HEK293 (cell line): ENCODE results near the gene C2orf72.

Source experiments
- CTCF ChIA-PET: fragments of 350-600 bp; formaldehyde crosslinking; extraction: SDS; loops from one replicate; lab custom pipeline; 2021; ENCODE audit warnings: antibody characterized with exemption; lab: Yijun Ruan, JAX
- POLR2A ChIA-PET: fragments of 300-600 bp; formaldehyde crosslinking; extraction: SDS; loops from one replicate; lab custom pipeline; 2020; ENCODE audit warnings: antibody characterized with exemption, inconsistent platforms; lab: Yijun Ruan, JAX
- H3K27ac ChIP-seq: fragments of 200-500 bp; sonication (Bioruptor generic); 2 replicates; pipeline ENCODE4 v1.5.1; 2014; ENCODE audit warnings: low read depth, low read length, control low read depth, inconsistent platforms; ENCODE audit errors: extremely low read depth
- H3K36me3 ChIP-seq, 2 experiments: fragments of 200-500 bp in 1 of 2; sonication (Bioruptor generic) in 1 of 2; 1 replicate in 1 of 2; 2 replicates in 1 of 2; pipeline ENCODE4 v1.5.1; 2014 to 2017; ENCODE audit warnings: inconsistent platforms in 2 of 2, low read length in 2 of 2; ENCODE audit not compliant: control insufficient read depth in 2 of 2, insufficient read depth in 1 of 2
- H3K4me1 ChIP-seq: fragments of 200-500 bp; sonication (Bioruptor generic); 2 replicates; pipeline ENCODE4 v1.5.1; 2014; ENCODE audit warnings: mild to moderate bottlenecking, low read length, inconsistent platforms; ENCODE audit not compliant: control insufficient read depth, insufficient read depth
- H3K4me3 ChIP-seq: 2 replicates; pipeline ENCODE4 v1.5.1; 2011; ENCODE audit warnings: low read depth, mild to moderate bottlenecking, control low read depth, low read length, moderate library complexity
- H3K9me3 ChIP-seq: fragments of 200-500 bp; sonication (Bioruptor generic); 2 replicates; pipeline ENCODE4 v1.5.1; 2014; ENCODE audit warnings: low read depth, low read length, inconsistent platforms; ENCODE audit not compliant: control insufficient read depth, insufficient read depth
- GLIS1 ChIP-seq: fragments of 450-650 bp; formaldehyde crosslinking; IDR thresholded peaks from 2 replicates; pipeline ENCODE4 v1.5.1; 2016; ENCODE audit warnings: missing biosample characterization, missing genetic modification characterization
- PATZ1 ChIP-seq: fragments of 450-650 bp; formaldehyde crosslinking; IDR thresholded peaks from 2 replicates; pipeline ENCODE4 v1.5.1; 2016; ENCODE audit warnings: missing biosample characterization, missing genetic modification characterization
- PRDM10 ChIP-seq: fragments of 450-650 bp; formaldehyde crosslinking; IDR thresholded peaks from 2 replicates; pipeline ENCODE4 v1.5.1; 2016; ENCODE audit warnings: missing biosample characterization, missing genetic modification characterization
- SALL2 ChIP-seq: fragments of 450-650 bp; formaldehyde crosslinking; IDR thresholded peaks from 2 replicates; pipeline ENCODE4 v1.5.0; 2017; ENCODE audit warnings: missing biosample characterization, mild to moderate bottlenecking, missing genetic modification characterization, borderline replicate concordance
- ZBTB48 ChIP-seq: fragments of 450-650 bp; formaldehyde crosslinking; IDR thresholded peaks from 2 replicates; pipeline ENCODE4 v1.5.1; 2016; ENCODE audit warnings: missing biosample characterization, missing genetic modification characterization
- ZBTB8A ChIP-seq: fragments of 450-650 bp; formaldehyde crosslinking; IDR thresholded peaks from 2 replicates; pipeline ENCODE4 v1.5.1; 2016; ENCODE audit warnings: missing biosample characterization, missing genetic modification characterization
- ZNF112 ChIP-seq: fragments of 450-650 bp; formaldehyde crosslinking; IDR thresholded peaks from 2 replicates; pipeline ENCODE4 v1.5.0; 2017; ENCODE audit warnings: missing biosample characterization, missing genetic modification characterization
- ZNF18 ChIP-seq: fragments of 450-650 bp; formaldehyde crosslinking; IDR thresholded peaks from 2 replicates; pipeline ENCODE4 v1.5.1; 2016; ENCODE audit warnings: missing biosample characterization, missing genetic modification characterization
- ZNF202 ChIP-seq: fragments of 450-650 bp; formaldehyde crosslinking; IDR thresholded peaks from 2 replicates; pipeline ENCODE4 v1.5.1; 2016; ENCODE audit warnings: missing biosample characterization, missing genetic modification characterization, borderline replicate concordance
- ZNF239 ChIP-seq: fragments of 450-650 bp; formaldehyde crosslinking; IDR thresholded peaks from 2 replicates; pipeline ENCODE4 v1.5.1; 2016; ENCODE audit warnings: missing biosample characterization, missing genetic modification characterization
- ZNF354C ChIP-seq: fragments of 450-650 bp; formaldehyde crosslinking; IDR thresholded peaks from 2 replicates; pipeline ENCODE4 v1.5.1; 2016; ENCODE audit warnings: missing biosample characterization, missing genetic modification characterization, low read depth, borderline replicate concordance
- ZNF362 ChIP-seq: fragments of 450-650 bp; formaldehyde crosslinking; IDR thresholded peaks from 2 replicates; pipeline ENCODE4 v1.5.1; 2016; ENCODE audit warnings: missing biosample characterization, missing genetic modification characterization
- ZNF37A ChIP-seq: fragments of 450-650 bp; IDR thresholded peaks from 2 replicates; pipeline ENCODE4 v1.5.1; 2018; ENCODE audit warnings: missing biosample characterization, missing genetic modification characterization
- ZNF391 ChIP-seq: fragments of 450-650 bp; formaldehyde crosslinking; IDR thresholded peaks from 2 replicates; pipeline ENCODE4 v1.5.1; 2016; ENCODE audit warnings: low read depth, missing biosample characterization, missing genetic modification characterization, borderline replicate concordance
- ZNF423 ChIP-seq: fragments of 450-650 bp; formaldehyde crosslinking; IDR thresholded peaks from 2 replicates; pipeline ENCODE4 v1.5.1; 2016; ENCODE audit warnings: missing biosample characterization, missing genetic modification characterization
- ZNF48 ChIP-seq: fragments of 450-650 bp; formaldehyde crosslinking; IDR thresholded peaks from 2 replicates; pipeline ENCODE4 v1.5.1; 2016; ENCODE audit warnings: missing biosample characterization, missing genetic modification characterization
- ZNF501 ChIP-seq: fragments of 450-650 bp; formaldehyde crosslinking; IDR thresholded peaks from 2 replicates; pipeline ENCODE4 v1.5.1; 2016; ENCODE audit warnings: missing biosample characterization, missing genetic modification characterization
- ZNF521 ChIP-seq: fragments of 450-650 bp; formaldehyde crosslinking; IDR thresholded peaks from 2 replicates; pipeline ENCODE4 v1.5.1; 2017; ENCODE audit warnings: missing biosample characterization, mild to moderate bottlenecking, missing genetic modification characterization
- ZNF560 ChIP-seq: fragments of 450-650 bp; formaldehyde crosslinking; IDR thresholded peaks from 2 replicates; pipeline ENCODE4 v1.5.1; 2017; ENCODE audit warnings: missing biosample characterization, missing genetic modification characterization, borderline replicate concordance
- ZNF585B ChIP-seq: fragments of 450-650 bp; formaldehyde crosslinking; IDR thresholded peaks from 2 replicates; pipeline ENCODE4 v1.5.1; 2016; ENCODE audit warnings: missing biosample characterization, missing genetic modification characterization
- ZNF610 ChIP-seq: fragments of 450-650 bp; formaldehyde crosslinking; IDR thresholded peaks from 2 replicates; pipeline ENCODE4 v1.5.1; 2016; ENCODE audit warnings: missing biosample characterization, missing genetic modification characterization, borderline replicate concordance

The C2orf72 gene

GRCh38 chr2:231038483-231039293, 1.4 kb downstream of the C2orf72 start (continued):
- TF ChIP-seq ZNF48 (no peak), ZNF521 (tag by site-specific recombination) (no peak), PATZ1 (0 out of 2 replicates have a peak, but pooled peaks have one; percentile 3), ZNF610 (tag by site-specific recombination) (no peak)

- H3K27ac ChIP-seq: no peak overlapping the region
- ChIA-PET POLR2A (interaction anchor here (0.7 kb wide), 1 partner anchor 182 kb away, joined by 3 read pairs; no protein-coding TSS in a partner anchor), CTCF (interaction anchor here (2.2 kb wide), 1 partner anchor 14 kb away, joined by 8 read pairs; no protein-coding TSS in a partner anchor)
- no peaks in the 10 kb centered on the region for H3K9me3 ChIP-seq
- H3K4me3 ChIP-seq: no peak overlapping the region
- peaks cover 4 to 24% of the 10 kb centered on the region in 2 experiments; a peak in 2 of 3 replicates for H3K36me3 ChIP-seq
- TF ChIP-seq ZNF239 (tag by site-specific recombination) (no peak), ZBTB48 (tag by site-specific recombination) (no peak), ZNF18 (tag by site-specific recombination) (no peak), GLIS1 (tag by site-specific recombination) (no peak), ZNF354C (tag by site-specific recombination) (no peak), ZNF202 (tag by site-specific recombination) (no peak), ZNF423 (tag by site-specific recombination) (no peak), ZNF362 (tag by site-specific recombination) (no peak), ZNF585B (no peak), SALL2 (tag by site-specific recombination) (no peak), ZNF37A (tag by site-specific recombination) (no peak), ZNF501 (tag by site-specific recombination) (no peak), ZNF391 (tag by site-specific recombination) (no peak), ZNF112 (tag by site-specific recombination) (no peak), PRDM10 (no peak), ZNF560 (tag by site-specific recombination) (no peak), ZBTB8A (tag by site-specific recombination) (no peak)
- H3K4me1 ChIP-seq: peaks cover 3% of the 10 kb centered on the region; the same call in 1 of the 2 replicates
Measured at GRCh38 chr2:231039294-231039664, 2.0 kb downstream of the C2orf72 start.
